ENCODE measurements around the gene ARL8A. TPM values are rescaled to one million over a fixed set of nuclear protein-coding genes. Genes with fewer than 3 reads are reported as not detected.
A peak's percentile ranks its signal among the peaks of the same experiment; 100 is the strongest.

The ARL8A gene
- total and polyA plus RNA-seq, 4 donors, result 8.4 to 25.7 (median 20.2) TPM

- peak overlapping the region; percentile 9 to 65 for H3K27ac ChIP-seq (ENCODE audit: low read depth in 1 of 2, low read length in 2 of 2)
- no peak overlapping the region for H3K4me3 ChIP-seq (ENCODE audit: low read depth in 1 of 3, low read length in 3 of 3)
- no peak for TF ChIP-seq SP1 (IDR thresholded peaks at IDR 0.05)
- TF ChIP-seq CTCF (IDR thresholded peaks at IDR 0.05; ENCODE audit: low read depth, low read length, missing input control), result peak; percentile 84
- TF ChIP-seq RAD21 (IDR thresholded peaks at IDR 0.05), result peak; percentile 67 to 78
- H3K9ac ChIP-seq (ENCODE audit: low read depth in 1 of 2, low read length in 2 of 2), result no peak overlapping the region
- no peaks in the 10 kb centered on the region for H3K27me3 ChIP-seq (ENCODE audit: control insufficient read depth in 4 of 4, insufficient read depth in 4 of 4, low read length in 3 of 4)
- peaks cover 5 to 20% (median 12%) of the 10 kb centered on the region in 4 donors for H3K36me3 ChIP-seq (ENCODE audit: control insufficient read depth in 4 of 4, insufficient read depth in 3 of 4, low read depth in 1 of 4, low read length in 3 of 4)
- peaks cover 2 to 22% (median 17%) of the 10 kb centered on the region in 4 donors for H3K4me1 ChIP-seq (ENCODE audit: control insufficient read depth in 4 of 4, insufficient read depth in 4 of 4, low read length in 3 of 4)
- WGBS, result 50% methylated on average over 15 of the region's 15 CpGs
- no peaks in the 10 kb centered on the region for H3K9me3 ChIP-seq (ENCODE audit: control insufficient read depth in 4 of 4, low read length in 3 of 4)
- peak; percentile 53 for DNase-seq (ENCODE audit: low spot score)
Measured at GRCh38 chr1:202135221-202135721, 9.3 kb downstream of the ARL8A start.

- peak overlapping the region; percentile 9 to 65 for H3K27ac ChIP-seq (ENCODE audit: low read depth in 1 of 2, low read length in 2 of 2)
- peak in 1 of 2 donors; percentile 34 for TF ChIP-seq HNF4A (conservative IDR thresholded peaks at IDR 0.05)
- TF ChIP-seq SP1 (IDR thresholded peaks at IDR 0.05), result no peak
- TF ChIP-seq MAX (IDR thresholded peaks at IDR 0.05), result no peak
- TF ChIP-seq CTCF (IDR thresholded peaks at IDR 0.05; ENCODE audit: low read depth, low read length, missing input control), result no peak
- TF ChIP-seq JUND (IDR thresholded peaks at IDR 0.05), result no peak
- peak in 1 of 2 donors; percentile 29 for TF ChIP-seq RXRA (IDR thresholded peaks at IDR 0.05)
- TF ChIP-seq ATF3 (IDR thresholded peaks at IDR 0.05), result no peak
- no peak overlapping the region for H3K9ac ChIP-seq (ENCODE audit: low read depth in 1 of 2, low read length in 2 of 2)
- no peaks in the 10 kb centered on the region for H3K27me3 ChIP-seq (ENCODE audit: control insufficient read depth in 4 of 4, insufficient read depth in 4 of 4, low read length in 3 of 4)
- H3K4me1 ChIP-seq (ENCODE audit: control insufficient read depth in 4 of 4, insufficient read depth in 4 of 4, low read length in 3 of 4), result peaks cover 2 to 22% (median 17%) of the 10 kb centered on the region in 4 donors
- H3K9me3 ChIP-seq (ENCODE audit: control insufficient read depth in 4 of 4, low read length in 3 of 4), result no peaks in the 10 kb centered on the region
- no peak overlapping the region for H3K4me3 ChIP-seq (ENCODE audit: low read depth in 1 of 3, low read length in 3 of 3)
- peaks cover 5 to 20% (median 12%) of the 10 kb centered on the region in 4 donors for H3K36me3 ChIP-seq (ENCODE audit: control insufficient read depth in 4 of 4, insufficient read depth in 3 of 4, low read depth in 1 of 4, low read length in 3 of 4)
- WGBS, result 34% methylated on average over 13 of the region's 13 CpGs
- no peak for DNase-seq (ENCODE audit: low spot score)
Measured at GRCh38 chr1:202134645-202135172, 9.8 kb downstream of the ARL8A start.

GRCh38 chr1:202133989-202134388 is 10.5 kb downstream of the ARL8A start:
- Histone ChIP-seq H3K27ac (ENCODE audit: low read depth in 1 of 2, low read length in 2 of 2) (no peak overlapping the region), H3K27me3 (ENCODE audit: control insufficient read depth in 4 of 4, insufficient read depth in 4 of 4, low read length in 3 of 4) (no peaks in the 10 kb centered on the region), H3K9ac (ENCODE audit: low read depth in 1 of 2, low read length in 2 of 2) (no peak overlapping the region), H3K4me3 (ENCODE audit: low read depth in 1 of 3, low read length in 3 of 3) (no peak overlapping the region), H3K4me1 (ENCODE audit: control insufficient read depth in 4 of 4, insufficient read depth in 4 of 4, low read length in 3 of 4) (peaks cover 2 to 22% (median 17%) of the 10 kb centered on the region in 4 donors), H3K36me3 (ENCODE audit: control insufficient read depth in 4 of 4, insufficient read depth in 3 of 4, low read depth in 1 of 4, low read length in 3 of 4) (peaks cover 5 to 20% (median 12%) of the 10 kb centered on the region in 4 donors), H3K9me3 (ENCODE audit: control insufficient read depth in 4 of 4, low read length in 3 of 4) (no peaks in the 10 kb centered on the region)
- TF ChIP-seq HNF4A (conservative IDR thresholded peaks at IDR 0.05) (no peak), NR2F2 (IDR thresholded peaks at IDR 0.05) (no peak), ATF3 (IDR thresholded peaks at IDR 0.05) (no peak), HNF4G (IDR thresholded peaks at IDR 0.05) (no peak)
- 98% methylated on average over 5 of the region's 5 CpGs for WGBS
- no peak for DNase-seq (ENCODE audit: low spot score)
